Hepatocyte (in vitro differentiated cells): ENCODE results near the gene TGFBI.

Source experiments
- CTCF ChIP-seq: fragments of 200-600 bp; sonication (generic); IDR thresholded peaks from 2 replicates; pipeline ENCODE4 v1.5.1; 2016; ENCODE audit warnings: antibody characterized with exemption, mild to moderate bottlenecking; ENCODE audit not compliant: poor library complexity
- EZH2 ChIP-seq: fragments of 200-600 bp; sonication (generic); IDR thresholded peaks from 2 replicates; pipeline ENCODE4 v1.6.1; 2016; ENCODE audit warnings: antibody characterized with exemption, mild to moderate bottlenecking, borderline replicate concordance
- EZH2phosphoT487 ChIP-seq: fragments of 200-600 bp; sonication (generic); IDR thresholded peaks from one replicate; pipeline ENCODE4 v1.6.1; 2018; ENCODE audit warnings: antibody characterized with exemption, mild to moderate bottlenecking, low read depth, moderate library complexity; ENCODE audit not compliant: unreplicated experiment, severe bottlenecking

- TF ChIP-seq CTCF (no peak), EZH2 (no peak), EZH2phosphoT487 (no peak)
These were observed 35.7 kb downstream of the TGFBI start for GRCh38 chr5:136064510-136064909.
